NCI-H146 treated with DMSO at 0.1 percent for 48 hours (cell line): ENCODE results near the gene DDX39B.
"Not testable (repeated sequence)": the region's sequence is repeated elsewhere in the genome, so short reads cannot be mapped to it uniquely, and the experiment has no call there.

Source experiments
- DNase-seq: peaks from one replicate; lab custom pipeline; 2025; ENCODE audit not compliant: unreplicated experiment; lab: John Stamatoyannopoulos, UW

DDX39B gene

DNA sequence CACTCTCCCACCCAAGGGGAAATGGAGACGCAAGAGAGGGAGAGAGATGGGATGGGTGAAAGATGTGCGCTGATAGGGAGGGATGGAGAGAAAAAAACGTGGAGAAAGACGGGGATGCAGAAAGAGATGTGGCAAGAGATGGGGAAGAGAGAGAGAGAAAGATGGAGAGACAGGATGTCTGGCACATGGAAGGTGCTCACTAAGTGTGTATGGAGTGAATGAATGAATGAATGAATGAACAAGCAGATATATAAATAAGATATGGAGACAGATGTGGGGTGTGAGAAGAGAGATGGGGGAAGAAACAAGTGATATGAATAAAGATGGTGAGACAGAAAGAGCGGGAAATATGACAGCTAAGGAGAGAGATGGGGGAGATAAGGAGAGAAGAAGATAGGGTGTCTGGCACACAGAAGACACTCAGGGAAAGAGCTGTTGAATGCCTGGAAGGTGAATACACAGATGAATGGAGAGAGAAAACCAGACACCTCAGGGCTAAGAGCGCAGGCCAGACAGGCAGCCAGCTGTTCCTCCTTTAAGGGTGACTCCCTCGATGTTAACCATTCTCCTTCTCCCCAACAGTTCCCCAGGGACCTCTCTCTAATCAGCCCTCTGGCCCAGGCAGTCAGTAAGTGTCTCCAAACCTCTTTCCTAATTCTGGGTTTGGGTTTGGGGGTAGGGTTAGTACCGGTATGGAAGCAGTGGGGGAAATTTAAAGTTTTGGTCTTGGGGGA is 34.3 kb upstream of the DDX39B start:
- no peak for DNase-seq

DNA sequence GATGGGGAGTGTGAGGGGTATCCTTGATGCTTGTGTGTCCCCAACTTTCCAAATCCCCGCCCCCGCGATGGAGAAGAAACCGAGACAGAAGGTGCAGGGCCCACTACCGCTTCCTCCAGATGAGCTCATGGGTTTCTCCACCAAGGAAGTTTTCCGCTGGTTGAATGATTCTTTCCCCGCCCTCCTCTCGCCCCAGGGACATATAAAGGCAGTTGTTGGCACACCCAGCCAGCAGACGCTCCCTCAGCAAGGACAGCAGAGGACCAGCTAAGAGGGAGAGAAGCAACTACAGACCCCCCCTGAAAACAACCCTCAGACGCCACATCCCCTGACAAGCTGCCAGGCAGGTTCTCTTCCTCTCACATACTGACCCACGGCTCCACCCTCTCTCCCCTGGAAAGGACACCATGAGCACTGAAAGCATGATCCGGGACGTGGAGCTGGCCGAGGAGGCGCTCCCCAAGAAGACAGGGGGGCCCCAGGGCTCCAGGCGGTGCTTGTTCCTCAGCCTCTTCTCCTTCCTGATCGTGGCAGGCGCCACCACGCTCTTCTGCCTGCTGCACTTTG is 33.6 kb upstream of the DDX39B start, which contains the start of gene TNF:
Gene TNF (plus strand): TSS at position 231 of the 567 bp plus-strand sequence. CDS start 177 bp downstream, at position 408.
- no peak for DNase-seq

DNA sequence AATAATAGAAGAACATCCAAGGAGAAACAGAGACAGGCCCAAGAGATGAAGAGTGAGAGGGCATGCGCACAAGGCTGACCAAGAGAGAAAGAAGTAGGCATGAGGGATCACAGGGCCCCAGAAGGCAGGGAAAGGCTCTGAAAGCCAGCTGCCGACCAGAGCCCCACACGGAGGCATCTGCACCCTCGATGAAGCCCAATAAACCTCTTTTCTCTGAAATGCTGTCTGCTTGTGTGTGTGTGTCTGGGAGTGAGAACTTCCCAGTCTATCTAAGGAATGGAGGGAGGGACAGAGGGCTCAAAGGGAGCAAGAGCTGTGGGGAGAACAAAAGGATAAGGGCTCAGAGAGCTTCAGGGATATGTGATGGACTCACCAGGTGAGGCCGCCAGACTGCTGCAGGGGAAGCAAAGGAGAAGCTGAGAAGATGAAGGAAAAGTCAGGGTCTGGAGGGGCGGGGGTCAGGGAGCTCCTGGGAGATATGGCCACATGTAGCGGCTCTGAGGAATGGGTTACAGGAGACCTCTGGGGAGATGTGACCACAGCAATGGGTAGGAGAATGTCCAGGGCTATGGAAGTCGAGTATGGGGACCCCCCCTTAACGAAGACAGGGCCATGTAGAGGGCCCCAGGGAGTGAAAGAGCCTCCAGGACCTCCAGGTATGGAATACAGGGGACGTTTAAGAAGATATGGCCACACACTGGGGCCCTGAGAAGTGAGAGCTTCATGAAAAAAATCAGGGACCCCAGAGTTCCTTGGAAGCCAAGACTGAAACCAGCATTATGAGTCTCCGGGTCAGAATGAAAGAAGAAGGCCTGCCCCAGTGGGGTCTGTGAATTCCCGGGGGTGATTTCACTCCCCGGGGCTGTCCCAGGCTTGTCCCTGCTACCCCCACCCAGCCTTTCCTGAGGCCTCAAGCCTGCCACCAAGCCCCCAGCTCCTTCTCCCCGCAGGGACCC is 32.6 kb upstream of the DDX39B start:
- no peak for DNase-seq

- DNase-seq = no peak
Measured at GRCh38 chr6:31573239-31574105, 31.7 kb upstream of the DDX39B start.

- DNase-seq = no peak
Measured at GRCh38 chr6:31572041-31572911, 30.5 kb upstream of the DDX39B start, which contains the start of gene LTA. Gene LTA (plus strand): TSS chr6:31572289. CDS start chr6:31572743, 454 bp downstream.

DNA sequence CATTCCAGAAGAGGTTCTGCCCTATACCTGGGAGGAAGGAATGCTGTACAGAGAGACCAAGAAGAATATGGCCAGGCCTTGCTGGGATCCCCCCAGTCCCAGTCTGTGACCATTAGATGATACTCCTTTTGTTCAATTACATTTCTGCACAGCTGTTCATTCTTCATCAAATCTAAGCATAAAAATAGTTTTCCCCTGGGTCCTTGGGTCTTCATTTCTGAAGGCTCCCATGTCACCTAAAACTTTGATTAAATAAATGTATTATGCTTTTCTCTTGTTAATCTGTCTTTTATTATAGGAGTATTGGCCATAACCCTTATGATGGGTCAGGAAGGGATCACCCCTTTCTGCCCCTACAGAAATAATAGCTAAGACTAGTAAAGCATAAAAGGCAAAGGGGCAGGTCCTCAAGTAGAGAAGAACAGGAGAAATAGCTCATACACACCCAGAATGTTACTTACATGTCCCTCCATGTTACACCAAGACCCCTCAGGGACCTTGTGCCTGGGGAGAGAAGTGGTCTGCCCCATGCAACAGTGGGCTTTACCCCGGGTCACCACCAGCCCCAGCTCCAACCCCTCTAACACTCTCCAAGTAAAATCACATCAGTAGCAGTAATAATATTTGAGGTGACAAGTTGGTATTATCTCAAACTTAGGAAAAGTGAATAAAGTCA is 28.2 kb upstream of the DDX39B start:
- DNase-seq = no peak

DNA sequence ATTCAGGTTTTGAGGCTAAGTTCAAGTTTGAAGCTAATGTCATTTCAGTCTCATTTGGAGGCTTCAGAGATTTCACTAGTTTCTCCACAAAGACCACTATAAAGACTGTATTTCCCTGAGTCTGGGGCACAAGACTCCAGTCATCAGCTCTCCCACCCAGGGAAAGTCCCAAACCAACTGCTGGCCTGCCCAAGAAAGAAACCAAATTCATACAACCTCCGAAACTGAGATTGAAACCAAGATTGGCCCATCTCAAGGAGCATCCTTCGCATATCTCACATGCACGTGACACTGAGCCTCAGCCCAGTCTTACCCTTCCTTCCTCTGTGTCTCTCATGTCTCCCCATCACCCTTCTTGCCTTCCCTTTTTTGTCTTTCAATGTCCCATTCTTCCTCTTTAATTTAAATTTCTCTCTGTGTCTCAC is 26.7 kb upstream of the DDX39B start:
- no peak for DNase-seq

DNA sequence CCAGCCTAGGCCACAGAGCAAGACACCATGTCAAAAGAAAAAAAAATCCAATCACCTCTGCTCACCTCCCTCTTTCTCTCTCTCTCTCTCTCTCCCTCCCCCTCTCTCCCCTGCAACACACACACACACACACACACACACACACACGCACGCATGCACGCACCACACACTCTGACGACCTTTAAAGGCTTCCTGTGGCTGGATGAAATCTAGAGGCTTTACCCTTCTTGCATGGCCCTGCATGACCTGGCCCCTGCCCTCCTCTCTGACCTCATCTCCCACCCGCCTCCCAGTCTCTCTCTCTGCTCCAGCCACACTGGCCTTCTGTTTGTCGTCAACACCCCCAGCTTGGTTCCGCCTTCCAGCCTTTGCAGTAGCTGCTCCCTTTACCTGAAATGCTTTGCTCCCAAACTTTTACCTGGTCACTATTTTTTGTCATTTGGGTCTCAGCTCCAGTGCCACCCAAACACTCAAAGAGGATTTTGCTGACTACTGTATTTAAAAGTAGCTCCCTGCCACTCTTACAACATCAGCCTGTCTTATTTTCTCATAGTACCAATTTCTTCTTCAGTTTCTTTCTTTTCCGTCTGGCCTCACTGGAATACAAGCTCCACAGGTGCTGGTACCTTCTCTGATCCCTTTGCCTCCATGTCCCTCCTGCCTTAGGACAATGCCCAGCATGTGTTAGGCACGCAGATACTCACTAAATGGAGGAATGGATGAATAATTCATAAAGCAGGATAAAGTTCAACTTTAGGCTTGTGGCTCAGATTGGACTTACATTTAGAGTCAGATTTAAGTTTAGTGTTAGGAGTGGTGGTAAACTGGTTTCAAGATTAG is 25.9 kb upstream of the DDX39B start:
- no peak for DNase-seq

DNA sequence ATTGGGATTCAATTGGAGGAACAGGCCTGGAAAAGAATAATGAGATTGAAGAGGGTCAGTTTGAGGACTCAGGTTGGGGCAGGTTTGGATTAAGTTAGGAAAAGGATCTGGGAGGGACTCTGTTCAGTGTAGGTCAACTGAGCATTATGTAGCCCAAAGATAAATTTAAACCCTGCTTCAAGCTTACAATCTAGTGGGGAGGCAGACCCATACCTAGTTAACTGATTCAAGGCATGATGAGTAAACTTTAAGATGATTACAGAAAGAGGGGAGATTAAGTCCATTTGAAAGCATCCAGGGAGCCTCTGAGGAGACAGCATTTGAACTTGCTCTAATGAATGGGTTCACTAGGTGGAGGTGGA is 18.9 kb upstream of the DDX39B start:
- DNase-seq = no peak

DNA sequence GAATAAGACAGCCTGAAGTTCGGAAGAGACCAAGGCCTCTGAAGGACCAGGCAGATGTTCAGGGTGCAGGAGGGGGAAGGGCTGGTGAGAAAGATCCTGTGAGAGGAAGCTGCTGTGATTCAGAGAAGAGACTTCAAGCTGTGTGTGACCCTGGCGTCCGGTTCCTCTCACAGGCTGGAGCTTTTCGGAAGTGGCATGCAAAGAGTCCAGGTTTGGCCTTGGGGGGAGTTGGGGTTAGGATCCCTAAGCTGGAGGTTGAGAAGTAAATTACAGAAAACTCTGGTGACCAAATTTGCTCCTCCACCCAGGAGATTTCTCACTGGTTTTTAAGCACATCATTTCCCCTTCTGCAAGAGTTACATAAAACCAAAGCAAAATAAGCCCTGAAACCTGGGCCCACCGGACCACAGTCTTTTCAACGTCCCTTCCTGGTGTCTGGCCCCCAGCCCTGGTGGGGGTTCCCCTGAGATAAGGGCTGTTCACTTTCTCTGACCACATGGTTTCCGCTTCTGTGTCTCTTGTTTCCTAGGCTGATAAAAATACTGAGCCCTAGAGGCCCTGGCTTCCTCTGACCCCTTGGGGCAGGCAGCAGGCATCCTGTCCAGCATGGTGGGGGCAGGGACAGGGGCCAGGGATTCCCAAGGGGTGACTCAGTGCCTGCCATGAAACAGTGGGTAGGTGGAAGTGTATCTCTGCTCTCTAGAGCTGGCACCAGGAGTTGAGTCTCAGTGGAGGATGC is 18.3 kb upstream of the DDX39B start:
- DNase-seq = no peak

- no peak for DNase-seq
Measured at GRCh38 chr6:31559606-31559957, 17.8 kb upstream of the DDX39B start.

- no peak for DNase-seq
Measured at GRCh38 chr6:31558631-31559500, 17.1 kb upstream of the DDX39B start.

DNA sequence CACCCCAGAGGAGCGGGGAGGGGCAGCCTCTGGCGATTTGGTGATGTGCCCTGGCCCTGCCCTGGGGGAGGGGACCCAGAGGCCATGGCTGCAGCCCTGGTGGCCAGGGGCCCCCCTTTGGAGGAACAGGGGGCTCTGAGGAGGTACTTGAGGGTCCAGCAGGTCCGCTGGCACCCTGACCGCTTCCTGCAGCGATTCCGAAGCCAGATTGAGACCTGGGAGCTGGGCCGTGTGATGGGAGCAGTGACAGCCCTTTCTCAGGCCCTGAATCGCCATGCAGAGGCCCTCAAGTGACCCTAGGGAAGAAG is 16.5 kb upstream of the DDX39B start:
- DNase-seq = no peak

DNA sequence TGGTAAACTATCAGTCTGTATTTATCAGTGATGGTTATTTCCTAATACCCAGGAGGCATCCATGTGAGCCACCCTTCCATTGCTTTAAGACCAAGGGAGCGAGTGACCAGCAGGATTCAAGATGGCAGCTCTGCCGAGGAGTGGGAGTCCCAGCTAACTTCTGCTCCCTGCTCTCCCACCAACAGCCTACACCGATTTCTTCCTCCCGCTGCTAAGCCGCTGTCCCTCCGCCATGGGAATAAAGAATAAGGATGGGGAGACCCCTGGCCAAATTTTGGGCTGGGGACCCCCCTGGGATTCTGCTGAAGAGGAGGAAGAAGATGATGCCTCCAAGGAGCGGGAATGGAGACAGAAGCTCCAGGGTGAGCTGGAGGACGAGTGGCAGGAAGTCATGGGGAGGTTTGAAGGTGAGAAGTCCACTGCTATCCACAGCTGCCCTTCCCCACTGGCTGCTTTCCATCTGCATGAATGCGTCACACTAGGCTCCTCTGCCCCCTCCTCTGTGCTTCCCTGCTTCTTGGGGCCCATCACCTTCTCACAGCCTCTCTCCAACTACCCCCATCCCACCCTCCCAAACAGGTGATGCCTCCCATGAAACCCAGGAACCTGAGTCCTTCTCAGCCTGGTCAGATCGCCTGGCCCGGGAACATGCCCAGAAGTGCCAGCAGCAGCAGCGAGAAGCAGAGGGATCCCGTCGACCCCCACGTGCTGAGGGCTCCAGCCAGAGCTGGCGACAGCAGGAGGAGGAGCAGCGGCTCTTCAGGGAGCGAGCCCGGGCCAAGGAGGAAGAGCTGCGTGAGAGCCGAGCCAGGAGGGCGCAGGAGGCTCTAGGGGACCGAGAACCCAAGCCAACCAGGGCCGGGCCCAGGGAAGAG is 15.9 kb upstream of the DDX39B start:
- DNase-seq = no peak

DNA sequence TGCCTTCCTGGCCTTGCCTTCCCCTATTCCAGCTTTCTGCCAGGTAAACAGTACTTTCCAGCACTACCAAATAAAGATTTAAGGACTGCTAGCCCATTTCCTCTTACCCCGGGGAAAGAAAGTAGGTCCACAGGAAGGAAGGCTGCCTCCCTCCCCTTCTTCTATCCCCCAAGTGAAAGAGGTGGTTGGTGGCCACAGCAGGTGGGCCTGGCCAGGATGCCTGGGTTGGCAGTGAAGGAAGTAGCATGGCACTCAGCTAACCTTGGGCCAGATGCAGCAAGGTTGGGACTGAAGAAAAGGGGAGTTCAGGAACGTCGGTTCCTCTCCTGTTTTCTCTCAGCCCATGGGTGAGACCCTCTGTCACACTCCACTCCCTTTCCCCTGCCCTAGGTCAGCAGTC is 14.5 kb upstream of the DDX39B start:
- no peak for DNase-seq

DNA sequence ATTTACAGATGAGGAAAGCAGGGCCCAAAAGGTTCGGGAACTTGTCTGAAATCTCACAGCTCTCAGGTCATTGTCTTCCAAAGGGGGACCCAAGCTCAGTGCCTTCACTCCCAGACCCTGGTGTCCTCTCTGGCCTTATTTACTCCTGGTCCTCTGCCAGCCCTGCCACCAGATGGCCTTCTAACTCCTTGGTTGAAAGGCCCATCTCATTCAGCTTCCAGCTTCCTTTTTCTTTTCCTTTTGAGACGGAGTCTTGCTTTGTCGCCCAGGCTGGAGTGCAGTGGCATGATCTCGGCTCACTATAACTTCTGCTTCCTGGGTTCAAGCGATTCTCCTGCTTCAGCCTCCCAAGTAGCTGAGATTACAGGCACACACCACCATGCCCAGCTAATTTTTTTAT is 9.6 kb upstream of the DDX39B start:
- DNase-seq = not testable (repeated sequence)
